ENCODE data around the gene IGFBP1.
A peak's percentile ranks its signal among the peaks of the same experiment; 100 is the strongest.

Gene IGFBP1

GRCh38 chr7:45881759-45882464 lies 6.4 kb upstream of the IGFBP1 start:
- no peak for DNase-seq

- DNase-seq: peak; percentile 62
Observed at GRCh38 chr7:45882465-45882810, 5.8 kb upstream of the IGFBP1 start.

DNA sequence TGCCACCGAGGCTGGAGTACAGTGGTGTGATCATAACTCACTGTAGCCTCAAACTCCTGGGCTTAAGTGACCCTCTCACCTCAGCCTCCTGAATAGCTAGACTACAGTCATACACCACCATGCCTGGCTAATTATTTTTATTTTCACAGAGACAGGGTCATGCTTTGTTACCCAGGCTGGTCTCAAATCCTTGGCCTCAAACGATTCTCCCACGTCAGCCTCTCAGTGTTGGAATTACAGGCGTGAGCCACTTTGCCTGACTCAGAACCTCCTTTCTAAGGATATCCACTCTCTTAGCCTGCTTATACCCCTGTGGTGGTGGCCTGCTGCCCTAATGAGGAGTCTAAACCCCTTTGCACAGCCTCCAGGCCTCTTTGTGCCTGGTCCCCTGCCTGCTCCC lies 4.2 kb upstream of the IGFBP1 start:
- no peak for DNase-seq

- no peak for DNase-seq
Observed at GRCh38 chr7:45885264-45885882, 2.9 kb upstream of the IGFBP1 start.

DNA sequence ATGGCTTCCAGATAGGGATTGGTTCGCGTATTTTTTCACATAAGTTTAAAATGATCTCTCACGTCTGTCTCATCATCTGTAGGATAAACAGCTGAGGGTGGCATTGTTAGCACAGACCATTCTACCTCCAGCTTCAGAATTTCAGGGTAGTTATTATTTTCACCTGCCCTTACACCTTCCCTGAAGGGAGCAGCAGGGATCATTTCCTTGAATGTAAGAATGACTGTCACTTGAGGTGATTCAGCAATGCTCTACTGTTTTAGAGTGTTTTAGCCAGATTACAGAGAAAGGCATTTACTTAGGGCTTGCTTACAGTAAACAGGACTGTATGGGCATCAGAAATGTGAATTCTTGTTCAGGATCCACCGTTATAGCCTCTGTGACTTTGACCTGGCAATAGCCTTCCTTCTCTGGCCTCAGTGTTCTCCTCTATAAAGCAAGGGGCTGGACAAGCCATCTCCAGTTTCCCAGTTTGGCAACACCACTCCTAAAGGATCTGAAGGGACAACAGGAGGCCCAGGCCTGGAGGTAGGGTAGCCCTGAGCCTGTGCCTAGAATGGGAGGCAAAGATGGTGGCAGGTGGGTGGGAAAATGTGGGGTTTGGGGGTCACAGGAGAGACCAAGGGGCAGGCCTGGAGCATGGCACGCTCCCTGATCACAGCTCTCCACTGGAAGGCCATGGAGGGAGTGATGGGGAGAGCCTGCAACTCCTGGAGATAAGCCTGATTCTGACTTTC lies 1.2 kb upstream of the IGFBP1 start:
- no peak for DNase-seq

GRCh38 chr7:45888993-45889366 lies 692 bp downstream of the IGFBP1 start:
- DNase-seq: peak; percentile 27

DNA sequence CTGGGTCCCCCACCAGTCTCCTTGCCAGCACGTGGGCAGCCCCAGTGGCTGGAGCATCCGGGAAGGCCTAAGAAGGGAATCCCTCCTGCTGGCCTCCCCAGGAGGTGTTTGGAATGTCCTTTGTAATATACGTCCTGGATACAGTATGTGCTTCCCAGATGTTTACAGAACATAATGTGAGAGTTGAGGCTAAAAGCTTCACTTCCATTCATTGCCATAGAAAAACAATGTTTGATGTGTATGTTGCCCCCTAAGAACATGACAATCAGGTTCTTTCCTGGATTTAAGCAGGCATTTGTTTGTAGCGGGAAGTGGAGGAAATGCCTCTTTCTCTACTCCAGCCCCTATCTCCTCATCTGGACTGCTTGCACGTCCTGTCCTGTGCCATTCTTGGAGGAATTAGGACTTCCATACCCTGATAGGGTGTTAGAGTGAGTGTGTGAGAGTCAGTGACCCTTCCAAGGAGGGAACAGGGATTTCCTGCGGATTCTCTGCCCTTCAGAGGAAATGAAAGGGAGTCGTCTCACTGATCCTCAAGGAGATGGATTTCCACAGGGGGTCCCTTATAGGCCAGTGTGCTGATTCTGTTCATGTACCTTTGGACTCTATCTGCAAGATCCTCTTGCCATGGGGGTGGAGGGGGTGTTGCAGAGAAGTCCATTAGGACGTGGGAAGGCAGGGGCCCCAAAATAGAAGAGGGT lies 1.2 kb downstream of the IGFBP1 start:
- DNase-seq: no peak

- DNase-seq: no peak
Observed at GRCh38 chr7:45890125-45890901, 2.0 kb downstream of the IGFBP1 start.

GRCh38 chr7:45890902-45891461 lies 2.7 kb downstream of the IGFBP1 start:
- peak; percentile 44 for DNase-seq

DNA sequence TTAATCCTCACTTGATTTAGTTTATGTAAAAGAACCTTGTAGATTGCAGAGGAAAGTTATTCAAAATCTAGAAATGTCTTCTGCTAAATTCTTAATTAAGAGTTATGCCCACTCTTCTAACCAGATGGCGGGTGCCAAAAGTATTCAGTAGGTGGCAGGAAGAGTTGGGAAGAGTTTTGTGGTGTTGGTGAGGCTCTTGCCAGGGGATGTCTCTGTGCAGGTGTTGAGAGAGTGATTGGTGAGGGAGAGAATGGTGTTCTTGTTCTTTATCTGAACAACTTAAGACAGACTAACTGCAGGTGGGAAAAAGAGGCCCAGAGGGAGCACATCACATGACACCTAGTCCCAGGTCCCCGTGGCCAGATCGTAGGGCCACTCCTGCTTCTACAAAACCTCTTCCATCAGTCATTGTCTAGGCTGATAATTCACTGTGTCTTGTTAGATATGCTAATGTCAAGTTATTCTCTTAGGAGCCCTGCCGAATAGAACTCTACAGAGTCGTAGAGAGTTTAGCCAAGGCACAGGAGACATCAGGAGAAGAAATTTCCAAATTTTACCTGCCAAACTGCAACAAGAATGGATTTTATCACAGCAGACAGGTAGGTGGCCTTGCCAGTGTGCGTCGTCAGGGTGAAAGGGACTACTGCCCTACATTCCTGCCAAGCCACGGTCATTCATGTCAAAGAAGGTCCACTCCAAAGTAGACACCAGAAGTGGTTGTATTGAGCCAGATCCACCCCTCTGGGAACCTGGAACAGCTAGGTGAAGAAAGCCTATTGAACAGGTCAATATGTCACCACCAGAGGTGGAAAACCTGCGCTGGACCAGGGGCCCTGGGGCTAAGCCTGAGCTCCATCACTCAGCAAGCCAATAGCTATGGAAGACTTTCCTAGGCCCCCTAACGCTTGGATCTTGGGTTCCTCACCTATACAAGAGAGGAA lies 3.4 kb downstream of the IGFBP1 start:
- no peak for DNase-seq

- DNase-seq: no peak
Observed at GRCh38 chr7:45892407-45893035, 4.2 kb downstream of the IGFBP1 start.

DNA sequence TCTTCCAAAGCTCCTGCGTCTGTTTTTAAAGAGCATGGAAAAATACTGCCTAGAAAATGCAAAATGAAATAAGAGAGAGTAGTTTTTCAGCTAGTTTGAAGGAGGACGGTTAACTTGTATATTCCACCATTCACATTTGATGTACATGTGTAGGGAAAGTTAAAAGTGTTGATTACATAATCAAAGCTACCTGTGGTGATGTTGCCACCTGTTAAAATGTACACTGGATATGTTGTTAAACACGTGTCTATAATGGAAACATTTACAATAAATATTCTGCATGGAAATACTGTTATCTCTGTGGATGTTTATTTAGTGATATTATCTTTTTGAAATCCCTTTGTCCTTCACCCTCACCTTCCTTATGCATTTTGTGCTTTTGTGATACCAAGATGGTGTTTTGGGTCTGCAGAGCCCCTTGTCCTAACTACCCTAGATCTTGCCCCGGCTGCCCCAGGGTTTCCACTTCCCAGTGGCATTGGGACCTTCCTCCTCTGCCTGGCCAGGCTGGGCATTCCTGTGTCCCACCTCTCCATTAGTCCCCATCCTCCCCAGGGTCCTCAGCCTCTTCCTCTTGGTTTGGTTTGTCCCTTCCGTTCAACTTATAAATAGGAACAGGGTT lies 5.2 kb downstream of the IGFBP1 start:
- DNase-seq: no peak

DNA sequence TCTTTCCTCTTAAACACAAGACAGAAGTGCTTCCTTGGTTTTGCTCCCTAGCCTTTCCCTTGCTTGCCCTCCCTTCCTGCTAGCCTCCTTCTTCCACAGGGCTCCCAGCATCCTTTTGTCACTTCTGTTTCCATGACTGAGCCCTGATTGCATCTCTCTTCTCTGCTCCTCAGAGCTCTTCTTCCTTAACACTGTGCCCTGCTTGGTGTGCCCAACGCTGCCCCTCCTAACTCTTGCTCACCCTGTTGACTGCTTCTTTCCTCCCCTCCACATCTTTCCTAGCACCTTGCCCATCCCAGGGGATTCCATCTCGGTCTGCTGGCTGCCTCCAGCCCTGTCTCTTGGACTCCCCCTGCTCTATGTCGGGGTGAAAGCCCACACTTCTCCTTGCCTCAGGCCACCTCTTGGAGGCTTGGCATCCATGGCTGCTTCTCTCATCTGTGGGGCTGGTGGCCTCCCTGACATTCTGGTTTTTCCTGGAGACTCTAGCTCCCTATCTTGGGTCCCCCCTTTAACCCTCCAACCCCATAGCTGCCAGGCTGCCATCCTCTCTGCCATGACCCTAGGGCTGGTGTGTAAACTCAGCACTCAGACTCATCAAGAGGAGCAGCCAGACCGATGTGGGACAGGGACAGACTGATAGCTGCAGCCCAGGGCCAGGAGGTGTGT lies 5.8 kb downstream of the IGFBP1 start:
- DNase-seq: no peak

GRCh38 chr7:45894665-45895062 lies 6.4 kb downstream of the IGFBP1 start:
- DNase-seq: no peak

DNA sequence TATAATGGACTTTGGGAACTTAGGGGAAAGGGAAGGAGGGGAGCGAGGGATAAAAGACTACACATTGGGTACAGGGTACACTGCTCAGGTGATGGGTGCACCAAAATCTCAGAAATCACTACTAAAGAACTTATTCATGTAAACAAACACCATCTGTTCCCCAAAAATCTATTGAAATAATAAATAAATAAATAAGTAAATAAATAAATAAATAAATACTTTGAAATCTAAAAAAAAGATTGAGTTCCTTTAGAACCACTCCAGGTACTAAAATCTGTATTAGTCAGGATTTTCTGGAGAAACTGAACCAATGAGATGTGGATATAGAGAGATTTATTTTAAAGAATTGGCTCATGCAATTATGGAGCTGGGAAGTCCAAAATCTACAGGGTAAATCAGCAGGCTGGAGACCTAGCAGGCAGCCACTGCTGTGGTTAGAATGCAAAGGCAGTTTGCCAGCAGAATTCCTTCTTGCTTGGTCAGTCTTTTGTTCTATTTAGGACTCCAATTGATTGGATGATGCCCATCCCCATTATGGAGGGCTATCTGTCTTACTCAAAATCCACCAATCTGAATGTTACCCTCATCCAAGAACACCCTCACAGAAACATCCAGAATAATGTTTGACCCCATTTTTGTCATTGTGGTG lies 8.9 kb downstream of the IGFBP1 start:
- no peak for DNase-seq

GRCh38 chr7:45898222-45898621 lies 9.9 kb downstream of the IGFBP1 start:
- DNase-seq: no peak

GRCh38 chr7:45901566-45901965 lies 13.3 kb downstream of the IGFBP1 start:
- DNase-seq: no peak

DNA sequence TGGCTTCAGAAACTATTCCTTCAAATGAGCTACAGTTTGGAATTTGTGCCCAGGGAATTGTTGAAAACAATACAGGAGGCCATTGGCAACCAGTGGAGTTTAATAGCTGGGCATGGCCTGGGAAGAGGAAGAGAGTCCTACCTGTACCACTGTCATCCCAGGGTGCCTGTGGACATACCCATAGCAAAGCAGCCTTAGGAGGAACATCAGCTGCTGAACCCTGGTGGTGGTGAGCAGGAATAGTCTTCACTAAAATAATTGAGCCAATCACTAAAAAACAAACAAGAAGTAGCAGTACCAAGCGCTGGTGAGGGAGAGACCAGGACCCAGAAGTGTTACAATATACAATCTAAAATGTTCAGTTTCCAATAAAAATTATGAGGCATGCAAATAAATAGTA lies 14.5 kb downstream of the IGFBP1 start:
- no peak for DNase-seq

GRCh38 chr7:45909561-45909960 lies 21.3 kb downstream of the IGFBP1 start:
- no peak for DNase-seq

Measured in NCI-H748 treated with DMSO at 0.1 percent for 48 hours (cell line).